ENCODE data around the gene PRKCI.
"Not testable (repeated sequence)": the region's sequence is repeated elsewhere in the genome, so short reads cannot be mapped to it uniquely, and the experiment has no call there.

PRKCI gene

GRCh38 chr3:170256597-170256996 lies 34.4 kb downstream of the PRKCI start:
- TF ChIP-seq CTCF (IDR thresholded peaks at IDR 0.05; ENCODE audit: extremely low read depth, missing control alignments), result no peak

DNA sequence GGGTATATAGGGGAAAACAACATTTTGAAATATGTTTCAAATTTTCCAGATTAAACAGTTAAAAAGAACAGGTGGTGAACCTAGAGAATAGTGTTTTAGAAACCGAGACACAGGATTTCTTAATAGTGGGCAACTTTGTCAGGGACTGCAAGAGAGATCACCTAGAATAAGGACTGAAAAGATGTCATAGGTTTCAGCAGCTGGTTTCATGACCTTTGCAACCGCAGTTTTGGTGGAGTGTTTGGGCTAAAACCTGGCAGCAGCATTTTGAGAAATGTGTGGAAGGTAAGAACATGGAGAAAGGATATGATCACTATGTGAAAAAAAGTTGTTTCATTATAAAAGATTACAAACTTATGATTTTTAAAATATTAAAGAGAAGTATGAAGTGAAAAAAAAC lies 34.9 kb downstream of the PRKCI start:
- TF ChIP-seq CTCF (IDR thresholded peaks at IDR 0.05; ENCODE audit: extremely low read depth, missing control alignments), result no peak
- peak; percentile 12 for DNase-seq (ENCODE audit: low spot score)

More at GRCh38 chr3:170256597-170256996, 34.4 kb downstream of the PRKCI start:
- no peak for DNase-seq (ENCODE audit: low spot score)

- DNase-seq (ENCODE audit: low spot score), result no peak
- TF ChIP-seq CTCF (IDR thresholded peaks at IDR 0.05; ENCODE audit: extremely low read depth, missing control alignments), result no peak
These were observed 35.9 kb downstream of the PRKCI start for GRCh38 chr3:170258105-170258487.

GRCh38 chr3:170259907-170260306 lies 37.7 kb downstream of the PRKCI start:
- TF ChIP-seq CTCF (IDR thresholded peaks at IDR 0.05; ENCODE audit: extremely low read depth, missing control alignments), result no peak
- no peak for DNase-seq (ENCODE audit: low spot score)

DNA sequence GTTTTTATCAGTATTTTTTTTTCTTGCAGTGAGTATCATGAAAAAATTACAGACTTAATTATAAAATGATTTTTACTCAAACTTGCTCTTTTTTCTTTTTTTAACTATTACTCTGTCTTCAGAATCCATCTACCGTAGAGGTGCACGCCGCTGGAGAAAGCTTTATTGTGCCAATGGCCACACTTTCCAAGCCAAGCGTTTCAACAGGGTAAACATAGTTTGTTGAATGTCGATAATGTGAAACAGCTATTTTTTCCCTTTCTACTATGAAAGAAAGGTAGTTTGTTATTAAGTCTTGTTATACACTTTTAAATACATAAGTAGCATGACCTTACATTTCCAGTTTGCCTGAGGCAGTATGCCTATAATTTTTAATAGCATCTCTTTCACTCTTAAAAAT lies 45.6 kb downstream of the PRKCI start:
- no peak for DNase-seq (ENCODE audit: low spot score)

GRCh38 chr3:170269673-170270254 lies 47.5 kb downstream of the PRKCI start:
- not testable (repeated sequence) for DNase-seq (ENCODE audit: low spot score)

More for the DNA sequence above, 45.6 kb downstream of the PRKCI start:
- no peak for TF ChIP-seq CTCF (IDR thresholded peaks at IDR 0.05; ENCODE audit: extremely low read depth, missing control alignments)

DNA sequence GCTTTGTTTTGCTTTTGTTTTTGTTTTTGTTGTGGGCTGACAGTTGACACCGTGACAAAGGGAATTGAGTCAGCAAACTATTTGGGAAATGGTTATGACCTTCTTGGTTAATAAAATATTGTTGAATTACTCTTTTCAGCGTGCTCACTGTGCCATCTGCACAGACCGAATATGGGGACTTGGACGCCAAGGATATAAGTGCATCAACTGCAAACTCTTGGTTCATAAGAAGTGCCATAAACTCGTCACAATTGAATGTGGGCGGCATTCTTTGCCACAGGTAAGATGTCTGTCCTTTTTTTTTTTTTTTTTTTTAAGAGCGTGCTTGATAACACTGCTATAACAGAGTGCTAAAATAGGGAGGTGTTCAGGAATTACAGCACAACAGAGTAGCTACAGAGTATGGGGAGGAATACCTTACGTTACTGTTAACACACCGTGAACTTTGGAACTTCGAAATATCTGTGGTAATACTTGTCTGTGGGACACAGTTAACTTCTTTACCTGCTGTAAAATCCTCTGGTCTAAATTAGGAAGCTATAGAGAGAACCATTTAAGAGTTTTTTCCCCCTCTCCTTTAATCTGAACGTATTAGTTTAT lies 48.2 kb downstream of the PRKCI start:
- no peak for DNase-seq (ENCODE audit: low spot score)
- TF ChIP-seq CTCF (IDR thresholded peaks at IDR 0.05; ENCODE audit: extremely low read depth, missing control alignments), result no peak

GRCh38 chr3:170274641-170275040 lies 52.4 kb downstream of the PRKCI start:
- TF ChIP-seq CTCF (IDR thresholded peaks at IDR 0.05; ENCODE audit: extremely low read depth, missing control alignments), result no peak
- DNase-seq (ENCODE audit: low spot score), result peak; percentile 15

Measured in GM20000 (cell line).